OCI-LY7 (cell line): Measurements from ENCODE around the gene AFF3. TPM values are rescaled to one million over a fixed set of nuclear protein-coding genes. Genes with fewer than 3 reads are reported as not detected.

Source experiments
- BruUV-seq: library from RNA; stranded (reverse); fragments of 400-500 nt; replicated peaks from 2 replicates; lab custom pipeline; 2021; lab: Mats Ljungman, UMichigan
- CTCF ChIA-PET: fragments of 300-600 bp; sonication (Branson Sonifier 250); formaldehyde crosslinking; loops from one replicate; lab custom pipeline; 2022; ENCODE audit warnings: antibody characterized with exemption; ENCODE audit not compliant: unreplicated experiment; lab: Charles Lee
- POLR2A ChIA-PET: fragments of 300-600 bp; sonication (Branson Sonifier 250); formaldehyde crosslinking; loops from one replicate; lab custom pipeline; 2022; ENCODE audit warnings: antibody characterized with exemption; lab: Charles Lee
- DNase-seq: peaks from one replicate; pipeline ENCODE4 v3.0.0-alpha.2; 2015; ENCODE audit warnings: low spot score
- H2AFZ ChIP-seq: fragments of 200-600 bp; sonication (generic), shearing (Covaris generic); 2 replicates; pipeline ENCODE4 v1.6.1; 2014; ENCODE audit warnings: mild to moderate bottlenecking, antibody characterized with exemption, low read length, moderate library complexity
- H3K27ac ChIP-seq: fragments of 200-600 bp; sonication (generic); 2 replicates; pipeline ENCODE4 v1.5.1; 2014; ENCODE audit warnings: mixed run types, low read depth, mild to moderate bottlenecking, moderate library complexity, low read length, inconsistent platforms; ENCODE audit not compliant: poor library complexity, severe bottlenecking
- H3K36me3 ChIP-seq: fragments of 200-600 bp; sonication (generic); 2 replicates; pipeline ENCODE4 v1.6.1; 2014; ENCODE audit warnings: mild to moderate bottlenecking, antibody characterized with exemption, low read length, moderate library complexity, mixed read lengths; ENCODE audit not compliant: insufficient read depth
- H3K4me1 ChIP-seq: fragments of 200-600 bp; sonication (generic); 2 replicates; pipeline ENCODE4 v1.5.1; 2014; ENCODE audit warnings: mild to moderate bottlenecking, low read length; ENCODE audit not compliant: insufficient read depth, poor library complexity, severe bottlenecking
- H3K4me2 ChIP-seq: fragments of 200-600 bp; sonication (generic); 2 replicates; pipeline ENCODE4 v1.6.1; 2014; ENCODE audit warnings: mild to moderate bottlenecking, low read length
- H3K4me3 ChIP-seq: fragments of 200-600 bp; sonication (generic); 2 replicates; pipeline ENCODE4 v1.5.1; 2014; ENCODE audit warnings: mild to moderate bottlenecking, low read depth, low read length; ENCODE audit not compliant: poor library complexity, severe bottlenecking
- H3K79me2 ChIP-seq: fragments of 200-600 bp; sonication (generic); 2 replicates; pipeline ENCODE4 v1.6.1; 2016; ENCODE audit warnings: low read depth, mild to moderate bottlenecking, low read length, moderate library complexity, mixed read lengths; ENCODE audit not compliant: insufficient read depth
- H3K9me2 ChIP-seq: fragments of 200-600 bp; sonication (generic); 2 replicates; pipeline ENCODE4 v1.6.1; 2016; ENCODE audit warnings: mild to moderate bottlenecking, low read length, mixed read lengths; ENCODE audit not compliant: insufficient read depth
- H3K9me3 ChIP-seq: fragments of 200-600 bp; sonication (generic); 2 replicates; pipeline ENCODE4 v1.6.1; 2014; ENCODE audit warnings: mild to moderate bottlenecking, mixed run types, low read length, mixed read lengths
- H4K20me1 ChIP-seq: fragments of 200-600 bp; sonication (generic); 2 replicates; pipeline ENCODE4 v1.6.1; 2014; ENCODE audit warnings: mild to moderate bottlenecking, antibody characterized with exemption, low read length, moderate library complexity, mixed read lengths; ENCODE audit not compliant: insufficient read depth
- CTCF ChIP-seq: fragments of 200-600 bp; sonication (generic); conservative IDR thresholded peaks from 2 replicates; pipeline ENCODE4 v1.5.1; 2014; ENCODE audit warnings: mild to moderate bottlenecking, antibody characterized with exemption, low read length, moderate library complexity, mixed read lengths
- EZH2phosphoT487 ChIP-seq: fragments of 200-600 bp; sonication (generic); IDR thresholded peaks from 2 replicates; pipeline ENCODE4 v1.6.1; 2018; ENCODE audit warnings: low read depth, borderline replicate concordance, mild to moderate bottlenecking, mixed run types, antibody characterized with exemption, low read length, moderate library complexity, mixed read lengths
- intact Hi-C: fragments of 100-400 bp; cut with micrococcal nuclease; formaldehyde crosslinking; loops from one replicate; pipeline ENCODE4 v1.10.0; 2022; ENCODE audit not compliant: unreplicated experiment
- total RNA-seq, 2 experiments: library from RNA; depleted of rRNA in 1 of 2; stranded (reverse); fragments of >200 nt in 1 of 2; shearing (Covaris generic) in 1 of 2; gene quantifications; 2 replicates each; pipeline ENCODE4 v1.2.3, GENCODE V29; 2014 to 2022

AFF3 gene
- total RNA-seq, 2 experiments from 2014 or later = 131 to 133 TPM

- Histone ChIP-seq H3K4me1 (peaks cover 7% of the 10 kb centered on the region), H3K36me3 (no peaks in the 10 kb centered on the region), H4K20me1 (no peaks in the 10 kb centered on the region), H3K9me3 (no peaks in the 10 kb centered on the region), H3K79me2 (no peaks in the 10 kb centered on the region), H3K9me2 (no peaks in the 10 kb centered on the region), H3K4me3 (no peak overlapping the region), H2AFZ (no peak overlapping the region), H3K4me2 (no peak overlapping the region), H3K27ac (no peak overlapping the region)
- CTCF ChIA-PET = no interaction called here
- TF ChIP-seq EZH2phosphoT487 (no peak), CTCF (no peak)
- POLR2A ChIA-PET = no interaction called here
- intact Hi-C loops = no loop called here
- BruUV-seq = no TSS peak
- DNase-seq = no peak
These were observed 450.5 kb downstream of the AFF3 start for GRCh38 chr2:99691926-99692325.

DNA sequence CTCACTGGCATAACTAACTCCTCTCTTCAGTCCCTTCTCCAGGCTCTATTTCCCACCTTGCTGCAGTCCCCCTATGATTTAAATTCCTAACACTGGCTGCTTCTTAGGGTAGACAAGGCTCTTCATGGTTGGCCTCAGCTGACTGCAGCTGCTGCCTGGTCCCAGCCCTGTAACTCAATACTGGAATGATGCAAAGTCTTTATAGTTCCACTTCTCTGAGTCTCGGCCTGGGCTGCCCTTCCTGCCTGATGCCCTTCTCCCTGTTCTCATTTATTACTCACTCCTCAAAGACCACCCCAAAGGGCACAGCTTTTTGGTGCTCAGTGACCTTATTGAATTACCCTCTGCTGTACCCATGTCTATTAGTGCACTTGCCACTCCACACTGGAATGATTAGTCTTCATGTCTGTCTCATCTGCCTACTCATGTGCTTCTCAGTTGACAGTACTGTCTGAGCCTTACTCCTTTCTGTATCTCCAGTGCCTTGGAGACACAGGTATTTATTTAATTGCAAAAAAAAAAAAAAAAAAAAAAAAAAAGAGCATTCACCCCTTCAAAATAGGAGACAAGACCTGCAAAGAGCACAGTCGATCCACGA is 453.1 kb downstream of the AFF3 start:
- CTCF ChIA-PET = interaction anchor here (0.8 kb wide), 1 partner anchor 13 kb away, joined by 3 read pairs; no protein-coding TSS in a partner anchor
- TF ChIP-seq EZH2phosphoT487 (no peak), CTCF (no peak)
- POLR2A ChIA-PET = interaction anchor here (0.6 to 0.9 kb wide), 4 partner anchors 16 to 65 kb away, joined by 3 to 5 read pairs (median 3); no protein-coding TSS in a partner anchor
- BruUV-seq = no TSS peak
- H3K4me1 ChIP-seq = peaks cover 7% of the 10 kb centered on the region
- peak; percentile 18 for DNase-seq
- H3K36me3 ChIP-seq = no peaks in the 10 kb centered on the region
- intact Hi-C loops = no loop called here
- no peak overlapping the region for H3K4me3 ChIP-seq
- H2AFZ ChIP-seq = no peak overlapping the region
- no peaks in the 10 kb centered on the region for H3K9me2 ChIP-seq
- no peak overlapping the region for H3K27ac ChIP-seq
- no peaks in the 10 kb centered on the region for H4K20me1 ChIP-seq
- no peaks in the 10 kb centered on the region for H3K9me3 ChIP-seq
- no peak overlapping the region for H3K4me2 ChIP-seq
- H3K79me2 ChIP-seq = no peaks in the 10 kb centered on the region

DNA sequence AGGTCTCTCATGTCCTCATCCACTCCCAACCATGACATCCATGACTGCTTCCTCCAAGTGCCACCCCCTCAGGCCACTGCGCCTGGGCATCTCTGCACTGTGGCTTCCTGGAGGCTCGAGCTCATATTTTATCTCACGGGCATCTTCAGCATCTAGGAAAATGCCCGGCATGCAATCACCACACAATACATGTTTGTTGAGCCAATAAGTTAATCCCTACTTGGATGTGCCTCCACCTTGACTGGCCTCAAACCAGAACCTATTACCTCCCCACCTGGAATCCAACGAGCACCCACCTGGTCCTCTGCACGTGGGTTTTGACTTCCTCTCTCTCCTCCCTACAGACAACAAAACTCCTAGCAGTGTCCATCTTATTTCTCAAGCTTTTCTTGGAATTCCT is 453.7 kb downstream of the AFF3 start:
- intact Hi-C loops = no loop called here
- Histone ChIP-seq H3K9me2 (no peaks in the 10 kb centered on the region), H3K4me3 (no peak overlapping the region), H4K20me1 (no peaks in the 10 kb centered on the region), H2AFZ (no peak overlapping the region), H3K4me2 (no peak overlapping the region), H3K9me3 (no peaks in the 10 kb centered on the region), H3K36me3 (no peaks in the 10 kb centered on the region), H3K79me2 (no peaks in the 10 kb centered on the region), H3K4me1 (peaks cover 7% of the 10 kb centered on the region), H3K27ac (no peak overlapping the region)
- TF ChIP-seq CTCF = no peak
- TF ChIP-seq EZH2phosphoT487 = no peak
- CTCF ChIA-PET = interaction anchor here (0.8 kb wide), 1 partner anchor 13 kb away, joined by 3 read pairs; no protein-coding TSS in a partner anchor
- POLR2A ChIA-PET = interaction anchor here (0.9 kb wide), 2 partner anchors 16 to 66 kb away, joined by 3 read pairs; no protein-coding TSS in a partner anchor
- BruUV-seq = no TSS peak
- DNase-seq = no peak
